Left cardiac atrium (tissue), 4 donors: ENCODE results near the gene FSHB. TPM values are rescaled to one million over a fixed set of nuclear protein-coding genes. Genes with fewer than 3 reads are reported as not detected.
"Not testable (repeated sequence)": the region's sequence is repeated elsewhere in the genome, so short reads cannot be mapped to it uniquely, and the experiment has no call there.

Experiments used
- ATAC-seq, 2 donors: fragments of 200-7000 bp; cut with Tn5 transposase; one replicate each; pipeline ENCODE4 v1.9.1; 2020; ENCODE audit warnings: mild to moderate bottlenecking in 2 of 2, moderate library complexity in 2 of 2
- DNase-seq: peaks from one replicate; pipeline ENCODE4 v3.0.0-alpha.2; 2020
- intact Hi-C, 2 donors: fragments of 100-400 bp; cut with DNase I; formaldehyde crosslinking; loops; one replicate each; pipeline versions ENCODE4 v1.14.1 to v1.15.1; 2022 to 2023
- total RNA-seq, 2 donors: library from RNA; stranded (reverse); fragmentation: NEBNext Ultra II Directional; extraction: Animal tissue kit (Norgen Biotek cat#: 25700); gene quantifications; one replicate each; pipeline ENCODE4 v1.2.1, GENCODE V29; 2021
- donor health status: DM: no; HTN: yes; CAD: no.
- donor health status: DM: no; HTN: yes; CAD: no; lungs with severe emphysema.
- donor health status: DM: yes; HTN: yes; CAD: no.
- donor health status: Dilated cardiomyopathy.

Gene FSHB
- total RNA-seq, 2 donors from 2014 or later, result not detected

DNA sequence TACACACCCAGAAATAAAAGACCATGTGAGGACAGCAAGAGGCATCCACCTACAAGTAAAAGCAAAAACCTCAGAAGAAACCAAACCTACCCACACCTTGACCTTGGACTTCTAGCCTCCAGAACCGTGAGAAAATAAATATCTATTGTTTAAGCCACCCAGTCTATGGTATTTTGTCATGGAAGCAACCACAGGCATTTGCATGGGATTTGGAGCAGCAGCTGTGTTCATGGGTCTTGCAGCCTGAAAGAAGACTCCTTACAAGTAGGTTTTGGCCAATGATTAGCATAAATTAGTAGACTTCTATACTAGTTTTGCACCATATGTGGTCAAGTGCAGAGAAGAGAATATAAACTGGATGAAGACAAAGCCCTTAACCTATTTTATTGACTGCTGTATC, 27.9 kb downstream of the FSHB start:
- DNase-seq (no peak), ATAC-seq (no peak)
- intact Hi-C loops, result no loop called here

DNA sequence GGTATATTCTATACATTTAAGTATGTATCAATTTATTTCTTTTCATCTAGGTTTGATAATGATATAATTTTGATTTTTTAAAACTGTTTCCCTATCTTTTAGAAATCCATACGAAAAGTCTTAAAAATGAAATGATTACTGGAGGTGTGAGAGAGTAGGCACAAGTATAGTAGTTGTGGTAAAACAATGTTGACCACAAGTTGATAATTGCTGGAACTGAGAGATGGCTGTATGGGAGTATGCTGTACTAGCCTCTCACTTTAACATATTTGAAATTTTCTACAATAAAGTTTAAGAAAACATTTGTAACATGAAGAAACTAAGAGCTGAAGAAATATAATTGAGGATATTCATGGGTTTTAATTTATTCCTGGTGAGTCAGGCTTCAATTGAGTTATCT, 30.0 kb downstream of the FSHB start:
- intact Hi-C loops, result no loop called here

DNA sequence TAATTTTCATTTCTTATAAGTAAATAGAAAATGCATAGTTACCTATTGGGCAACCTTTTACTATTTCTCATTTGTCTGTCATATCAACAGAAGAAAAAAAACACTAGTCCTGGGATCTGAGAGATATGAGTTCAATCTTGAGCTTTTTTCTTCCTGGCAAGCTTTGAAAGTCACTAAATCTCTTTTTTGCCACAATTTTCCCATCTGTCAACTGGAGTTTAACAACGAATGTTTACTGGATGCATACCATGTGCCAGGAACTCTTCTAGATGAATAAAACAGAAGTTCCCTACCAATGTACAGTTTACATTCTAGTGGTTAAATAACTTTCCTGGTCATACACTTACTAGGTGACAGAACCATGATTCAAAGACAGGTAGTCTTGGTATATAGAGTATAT, 31.0 kb downstream of the FSHB start:
- no peak for DNase-seq
- ATAC-seq, result no peak
- intact Hi-C loops, result no loop called here

More for the DNA sequence above, 30.0 kb downstream of the FSHB start:
- no peak for DNase-seq
- no peak for ATAC-seq

DNA sequence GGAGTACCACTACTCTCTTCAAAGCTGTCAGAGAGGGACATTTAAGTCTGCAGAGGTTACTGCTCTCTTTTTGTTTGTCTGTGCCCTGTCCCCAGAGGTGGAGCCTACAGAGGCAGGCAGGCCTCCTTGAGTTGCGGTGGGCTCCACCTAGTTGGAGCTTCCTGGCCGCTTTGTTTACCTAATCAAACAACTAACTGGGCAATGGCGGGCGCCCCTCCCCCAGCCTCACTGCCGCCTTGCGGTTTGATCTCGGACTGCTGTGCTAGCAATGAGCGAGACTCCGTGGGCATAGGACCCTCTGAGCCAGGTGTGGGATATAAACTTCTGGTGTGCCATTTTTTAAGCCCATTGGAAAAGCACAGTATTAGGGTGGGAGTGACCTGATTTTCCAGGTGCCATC, 37.8 kb downstream of the FSHB start:
- DNase-seq, intact Hi-C loops, ATAC-seq: not testable (repeated sequence)

DNA sequence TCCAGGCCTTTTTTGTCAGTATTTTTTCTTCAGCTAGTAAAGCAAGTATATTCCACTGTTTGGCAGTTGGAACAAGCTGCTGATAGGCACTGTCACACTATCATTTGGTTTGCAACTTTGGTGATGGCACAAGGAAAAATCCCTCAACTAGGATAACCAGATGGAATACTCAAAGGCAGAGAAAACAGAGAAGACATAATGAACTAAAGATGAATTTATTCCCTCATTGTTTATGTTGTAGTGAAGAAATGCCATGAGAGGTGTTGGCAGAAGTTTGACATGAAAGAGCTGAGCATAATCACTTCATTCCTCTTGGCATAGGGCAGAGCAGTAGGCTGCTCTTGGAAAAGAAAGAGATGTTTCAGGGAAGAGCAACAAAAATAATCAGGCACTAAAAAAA, 39.9 kb downstream of the FSHB start:
- intact Hi-C loops, result no loop called here
- ATAC-seq, result no peak

DNA sequence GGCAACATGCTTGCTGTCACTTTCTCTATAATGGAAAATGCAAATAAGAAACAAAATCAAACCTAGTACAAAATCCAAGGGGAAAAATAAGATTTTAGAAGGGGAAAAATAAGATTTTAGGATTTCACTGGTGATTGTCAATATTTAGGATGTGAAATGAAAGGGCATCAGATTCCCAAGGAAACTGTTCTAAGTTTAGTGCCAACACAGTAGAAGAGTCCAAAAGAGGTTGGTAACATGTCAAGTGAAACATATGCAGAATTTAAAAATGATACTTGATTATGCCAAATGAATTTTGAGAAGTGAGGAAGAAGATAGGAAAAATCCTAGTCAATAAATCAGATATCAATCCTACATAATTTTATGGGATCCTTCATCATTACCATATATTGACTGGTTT, 46.4 kb downstream of the FSHB start:
- DNase-seq (no peak), ATAC-seq (no peak)
- intact Hi-C loops, result no loop called here

More for the DNA sequence above, 39.9 kb downstream of the FSHB start:
- no peak for DNase-seq

DNA sequence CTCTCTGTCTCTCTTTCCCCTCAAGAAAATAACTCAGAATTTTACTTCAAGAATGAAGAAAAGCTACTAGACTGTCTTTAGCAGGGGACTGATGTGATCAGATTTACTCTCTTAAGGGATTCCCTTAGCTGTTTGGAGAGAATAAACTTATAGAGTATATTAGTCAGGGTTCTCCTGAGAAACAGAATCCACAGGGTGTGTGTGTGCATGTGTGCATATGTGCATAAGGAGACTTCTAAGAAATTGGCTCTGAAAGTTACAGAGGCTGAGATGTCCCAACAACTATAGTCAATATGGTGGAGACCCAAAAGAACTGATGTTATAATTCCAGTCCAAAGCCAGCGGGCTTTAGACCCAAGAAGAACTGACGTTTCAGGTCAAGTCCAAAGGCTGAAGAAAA, 49.0 kb downstream of the FSHB start:
- intact Hi-C loops, result no loop called here
- no peak for DNase-seq

DNA sequence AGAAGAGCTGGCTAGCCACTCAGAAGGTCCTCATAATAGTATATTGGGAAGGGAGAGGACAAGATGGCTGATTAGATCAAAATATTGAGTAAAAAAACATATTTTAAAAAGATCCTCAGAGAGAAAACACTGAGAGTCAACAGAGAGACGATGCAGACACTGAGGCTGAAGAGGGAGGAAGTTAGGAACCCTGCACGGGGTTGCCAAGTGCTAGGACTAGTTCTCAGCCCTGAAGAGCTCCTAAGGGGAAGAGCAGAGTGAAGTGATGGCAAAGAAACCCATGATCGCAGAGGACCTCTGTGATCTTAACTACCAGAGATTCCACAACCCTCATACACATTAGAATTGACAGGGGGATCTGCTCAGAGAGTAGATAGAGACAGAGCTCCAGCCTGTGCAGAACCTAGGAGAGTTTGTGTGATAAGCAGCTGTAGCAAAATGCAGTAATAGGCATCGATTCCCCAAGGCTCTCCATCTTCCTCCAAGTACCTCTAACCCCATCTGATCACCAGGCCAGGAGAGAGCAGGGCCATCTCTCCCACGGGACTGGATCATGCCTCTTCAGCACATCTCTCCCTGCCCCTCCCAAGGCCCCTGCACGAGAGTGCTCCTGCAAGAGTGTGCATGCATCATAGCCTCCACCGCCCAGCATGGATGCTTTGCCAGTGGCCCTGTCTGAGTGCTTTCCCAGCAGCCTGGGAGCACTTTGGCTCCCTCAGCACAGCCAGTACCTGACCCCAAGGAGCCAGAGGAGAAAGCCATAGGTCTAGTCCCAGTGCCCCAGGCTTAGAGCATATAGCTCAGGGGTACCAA, 50.9 kb downstream of the FSHB start:
- intact Hi-C loops, result no loop called here

More for the DNA sequence above, 49.0 kb downstream of the FSHB start:
- ATAC-seq, result no peak

DNA sequence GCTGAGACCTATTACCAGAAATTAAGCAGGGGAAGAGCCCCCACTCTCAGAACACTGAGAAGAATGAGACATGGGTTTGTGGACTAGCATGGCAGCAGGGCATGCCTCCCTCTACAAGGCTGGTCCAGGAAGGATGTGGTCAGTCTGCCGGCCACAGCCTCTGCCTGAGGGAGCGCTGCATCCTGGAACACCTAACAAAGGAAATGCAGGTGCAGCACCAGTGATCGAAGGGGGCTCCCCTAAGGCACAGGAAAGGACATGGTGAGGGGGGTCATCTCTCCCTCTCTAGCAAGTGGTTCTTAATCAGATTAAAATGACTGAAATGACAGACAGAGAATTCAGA, 51.4 kb downstream of the FSHB start:
- intact Hi-C loops, result no loop called here
- ATAC-seq, result no peak
- DNase-seq, result no peak

More for the DNA sequence above, 50.9 kb downstream of the FSHB start:
- DNase-seq (no peak), ATAC-seq (no peak)

Other genes with a start within 250 kb of the FSHB start
- gene KCNA4, start 214.0 kb upstream of the FSHB start, total RNA-seq, result 1 to 10 TPM in 1 of 2 donors, under 1 TPM in 1; 0.94 to 1.9 TPM
- gene ARL14EP, start 92.1 kb downstream of the FSHB start, total RNA-seq, result 10 to 100 TPM; 28.1 TPM